ENCODE data around the gene PRM1.

DNA sequence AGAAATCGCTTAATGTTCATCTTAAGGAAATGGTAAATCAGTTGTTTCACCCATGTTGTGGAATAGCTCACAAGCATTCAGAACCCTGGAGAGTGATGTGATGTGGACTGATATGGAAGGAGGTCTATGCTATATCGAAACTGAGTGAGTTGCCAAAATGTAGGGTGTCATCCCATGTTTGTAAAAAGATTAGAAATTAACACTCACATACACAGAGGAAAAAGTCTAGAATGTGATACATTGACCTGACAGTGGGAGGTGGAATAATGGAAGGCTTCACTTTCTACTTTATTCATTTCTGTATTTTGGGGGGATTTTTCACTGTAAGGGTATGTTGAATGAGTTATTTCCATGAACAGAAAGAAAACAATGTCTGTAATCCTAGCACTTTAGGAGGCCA, 4.7 kb upstream of the PRM1 start:
- TF ChIP-seq, protein P1, sequence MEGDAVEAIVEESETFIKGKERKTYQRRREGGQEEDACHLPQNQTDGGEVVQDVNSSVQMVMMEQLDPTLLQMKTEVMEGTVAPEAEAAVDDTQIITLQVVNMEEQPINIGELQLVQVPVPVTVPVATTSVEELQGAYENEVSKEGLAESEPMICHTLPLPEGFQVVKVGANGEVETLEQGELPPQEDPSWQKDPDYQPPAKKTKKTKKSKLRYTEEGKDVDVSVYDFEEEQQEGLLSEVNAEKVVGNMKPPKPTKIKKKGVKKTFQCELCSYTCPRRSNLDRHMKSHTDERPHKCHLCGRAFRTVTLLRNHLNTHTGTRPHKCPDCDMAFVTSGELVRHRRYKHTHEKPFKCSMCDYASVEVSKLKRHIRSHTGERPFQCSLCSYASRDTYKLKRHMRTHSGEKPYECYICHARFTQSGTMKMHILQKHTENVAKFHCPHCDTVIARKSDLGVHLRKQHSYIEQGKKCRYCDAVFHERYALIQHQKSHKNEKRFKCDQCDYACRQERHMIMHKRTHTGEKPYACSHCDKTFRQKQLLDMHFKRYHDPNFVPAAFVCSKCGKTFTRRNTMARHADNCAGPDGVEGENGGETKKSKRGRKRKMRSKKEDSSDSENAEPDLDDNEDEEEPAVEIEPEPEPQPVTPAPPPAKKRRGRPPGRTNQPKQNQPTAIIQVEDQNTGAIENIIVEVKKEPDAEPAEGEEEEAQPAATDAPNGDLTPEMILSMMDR (conservative IDR thresholded peaks at IDR 0.05) = no peak
- no peak for TF ChIP-seq EZH2 (IDR thresholded peaks at IDR 0.05; ENCODE audit: low read depth)

Data from PC-9 (cell line).